H9 (cell line): ENCODE measurements around the gene MYO15A. TPM values are rescaled to one million over a fixed set of nuclear protein-coding genes. Genes with fewer than 3 reads are reported as not detected.

Experiments used
- DNase-seq: peaks from one replicate; pipeline ENCODE4 v3.0.0-alpha.2; 2017
- H2AFZ ChIP-seq: one replicate; pipeline ENCODE4 v1.6.1; 2013; ENCODE audit warnings: mild to moderate bottlenecking, low read length, control low read depth, moderate library complexity
- H2AK5ac ChIP-seq: 2 replicates; pipeline ENCODE4 v1.6.1; 2013; ENCODE audit warnings: low read length, control low read depth, mixed read lengths; ENCODE audit not compliant: insufficient read length
- H2BK120ac ChIP-seq: one replicate; pipeline ENCODE4 v1.6.1; 2013; ENCODE audit warnings: low read depth, mild to moderate bottlenecking, low read length, control low read depth, inconsistent platforms; ENCODE audit not compliant: poor library complexity, severe bottlenecking
- H2BK12ac ChIP-seq: 2 replicates; pipeline ENCODE4 v1.6.1; 2013; ENCODE audit warnings: low read length, control low read depth, mixed read lengths, low read depth; ENCODE audit not compliant: insufficient read length
- H2BK15ac ChIP-seq: 2 replicates; pipeline ENCODE4 v1.6.1; 2013; ENCODE audit warnings: low read depth, low read length, control low read depth
- H2BK20ac ChIP-seq: one replicate; pipeline ENCODE4 v1.6.1; 2013; ENCODE audit warnings: low read depth, mild to moderate bottlenecking, low read length, control low read depth, inconsistent platforms; ENCODE audit not compliant: poor library complexity, severe bottlenecking
- H2BK5ac ChIP-seq: 2 replicates; pipeline ENCODE4 v1.6.1; 2013; ENCODE audit warnings: low read length, control low read depth, mixed read lengths; ENCODE audit not compliant: insufficient read length
- H3K14ac ChIP-seq: 2 replicates; pipeline ENCODE4 v1.6.1; 2013; ENCODE audit warnings: low read length, control low read depth; ENCODE audit not compliant: insufficient read depth
- H3K18ac ChIP-seq: 2 replicates; pipeline ENCODE4 v1.6.1; 2013; ENCODE audit warnings: low read depth, mild to moderate bottlenecking, mixed read lengths, low read length, control low read depth; ENCODE audit not compliant: insufficient read length
- H3K23ac ChIP-seq: 2 replicates; pipeline ENCODE4 v1.6.1; 2013; ENCODE audit warnings: low read length, control low read depth, mixed read lengths, low read depth; ENCODE audit not compliant: insufficient read length
- H3K23me2 ChIP-seq: 2 replicates; pipeline ENCODE4 v1.6.1; 2013; ENCODE audit warnings: low read depth, mild to moderate bottlenecking, mixed read lengths, low read length, control low read depth; ENCODE audit not compliant: insufficient read length, poor library complexity, severe bottlenecking
- H3K27ac ChIP-seq: 2 replicates; pipeline ENCODE4 v1.5.1; 2013; ENCODE audit warnings: low read length, control low read depth, mixed read lengths, low read depth; ENCODE audit not compliant: insufficient read length
- H3K27me3 ChIP-seq: 2 replicates; pipeline ENCODE4 v1.6.1; 2013; ENCODE audit warnings: low read length, control low read depth, inconsistent platforms; ENCODE audit not compliant: insufficient read depth
- H3K4ac ChIP-seq: 2 replicates; pipeline ENCODE4 v1.6.1; 2013; ENCODE audit warnings: low read depth, mild to moderate bottlenecking, control low read depth, inconsistent platforms, low read length, moderate library complexity
- H3K4me1 ChIP-seq: 2 replicates; pipeline ENCODE4 v1.6.1; 2013; ENCODE audit warnings: low read length, control low read depth, inconsistent platforms; ENCODE audit not compliant: insufficient read depth
- H3K4me2 ChIP-seq: 2 replicates; pipeline ENCODE4 v1.6.1; 2013; ENCODE audit warnings: low read length, control low read depth, mixed read lengths; ENCODE audit not compliant: insufficient read length, insufficient read depth
- H3K56ac ChIP-seq: 2 replicates; pipeline ENCODE4 v1.6.1; 2013; ENCODE audit warnings: low read depth, mild to moderate bottlenecking, mixed read lengths, low read length, control low read depth; ENCODE audit not compliant: insufficient read length
- H3K79me1 ChIP-seq: 2 replicates; pipeline ENCODE4 v1.6.1; 2013; ENCODE audit warnings: low read depth, mild to moderate bottlenecking, moderate library complexity, low read length, control low read depth, inconsistent platforms; ENCODE audit not compliant: insufficient read depth, poor library complexity, severe bottlenecking
- H3K79me2 ChIP-seq: 2 replicates; pipeline ENCODE4 v1.6.1; 2013; ENCODE audit warnings: low read length, control low read depth, inconsistent platforms; ENCODE audit not compliant: insufficient read depth
- H3K9ac ChIP-seq: 2 replicates; pipeline ENCODE4 v1.6.1; 2013; ENCODE audit warnings: low read length, control low read depth, mixed read lengths; ENCODE audit not compliant: insufficient read length; ENCODE audit errors: extremely low read depth
- H3K9me3 ChIP-seq: one replicate; pipeline ENCODE4 v1.6.1; 2013; ENCODE audit warnings: low read depth, low read length, inconsistent platforms; ENCODE audit not compliant: control insufficient read depth
- H3T11ph ChIP-seq: one replicate; pipeline ENCODE4 v1.6.1; 2013; ENCODE audit warnings: mild to moderate bottlenecking, low read length, control low read depth, inconsistent platforms
- H4K20me1 ChIP-seq: one replicate; pipeline ENCODE4 v1.6.1; 2013; ENCODE audit not compliant: control insufficient read depth, insufficient read length, insufficient read depth
- H4K5ac ChIP-seq: 2 replicates; pipeline ENCODE4 v1.6.1; 2013; ENCODE audit warnings: low read depth, mild to moderate bottlenecking, mixed read lengths, low read length, control low read depth; ENCODE audit not compliant: insufficient read length
- H4K8ac ChIP-seq: replicated peaks from 2 replicates; pipeline ENCODE4 v1.6.1; 2013; ENCODE audit warnings: low read length, control low read depth, mixed read lengths, low read depth; ENCODE audit not compliant: insufficient read length
- H4K91ac ChIP-seq: 2 replicates; pipeline ENCODE4 v1.6.1; 2013; ENCODE audit warnings: low read depth, mild to moderate bottlenecking, moderate library complexity, mixed read lengths, low read length, control low read depth; ENCODE audit not compliant: insufficient read length
- H3K27ac Mint-ChIP-seq, 3 experiments: 2 replicates in 2 of 3; 3 replicates in 1 of 3; pipeline ENCODE4 v1.8.0; 2020 to 2021; ENCODE audit warnings: mixed read lengths in 3 of 3, mild to moderate bottlenecking in 1 of 3, moderate library complexity in 1 of 3
- H3K27me3 Mint-ChIP-seq: 2 replicates; pipeline ENCODE4 v1.8.0; 2021; ENCODE audit warnings: low read depth, mild to moderate bottlenecking, moderate library complexity, mixed read lengths
- H3K36me3 Mint-ChIP-seq, 3 experiments: 2 replicates in 2 of 3; 3 replicates in 1 of 3; pipeline ENCODE4 v1.8.0; 2020 to 2021; ENCODE audit warnings: low read depth in 3 of 3, mixed read lengths in 3 of 3; ENCODE audit not compliant: insufficient read depth in 1 of 3
- H3K4me1 Mint-ChIP-seq, 2 experiments: 2 replicates each; pipeline ENCODE4 v1.8.0; 2020; ENCODE audit warnings: mixed read lengths in 2 of 2
- H3K4me3 Mint-ChIP-seq, 2 experiments: 2 replicates in 1 of 2; 3 replicates in 1 of 2; pipeline ENCODE4 v1.8.0; 2020 to 2021; ENCODE audit warnings: mild to moderate bottlenecking in 2 of 2, mixed read lengths in 2 of 2, moderate library complexity in 1 of 2
- H3K9me3 Mint-ChIP-seq, 2 experiments: 2 replicates in 1 of 2; 3 replicates in 1 of 2; pipeline ENCODE4 v1.8.0; 2020; ENCODE audit warnings: mild to moderate bottlenecking in 2 of 2, mixed read lengths in 2 of 2, moderate library complexity in 1 of 2
- WGBS: extraction: QIAGEN DNeasy Blood & Tissue Kit; methylation state at CpG from one replicate; pipeline ENCODE4 v1.1.7; 2013; ENCODE audit warnings: missing lambda C conversion rate, low lambda C conversion rate, mixed read lengths; ENCODE audit not compliant: insufficient read length; ENCODE audit errors: extremely low coverage; 5-methylcytosine and 5-hydroxymethylcytosine counted together
- total RNA-seq: library from RNA; stranded (reverse); gene quantifications from 2 replicates; pipeline ENCODE4 v1.2.1, GENCODE V29; 2021
- TF ChIP-seq, protein P1 (sequence below): fragments of 200-600 bp; sonication (generic); conservative IDR thresholded peaks from 3 replicates; pipeline ENCODE4 v1.8.0; 2021; ENCODE audit warnings: antibody characterized with exemption, mild to moderate bottlenecking

The MYO15A gene
- total RNA-seq, 1 experiment from 2014 or later, result 2.5 TPM

DNA sequence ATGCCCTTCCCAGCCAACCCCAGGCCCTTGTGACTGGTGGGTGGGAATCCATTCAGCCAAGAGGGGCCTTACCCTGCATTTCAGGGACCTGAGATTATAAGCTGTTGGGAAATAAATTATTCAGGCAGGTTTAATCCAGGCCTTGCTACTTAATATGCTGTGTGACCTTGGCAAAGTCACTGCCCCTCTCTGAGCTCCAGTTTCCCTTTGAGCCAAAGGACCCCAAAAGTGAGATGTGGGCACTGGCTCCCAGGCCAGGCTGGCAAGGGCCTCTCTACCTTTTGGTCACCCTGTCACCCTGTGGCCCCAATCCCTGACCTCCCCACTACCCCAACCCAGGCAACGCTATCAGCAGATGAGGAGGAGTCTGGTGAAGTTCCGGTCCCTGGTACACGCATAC, 33.9 kb downstream of the MYO15A start:
- Histone ChIP-seq H3K23me2 (no peaks in the 10 kb centered on the region), H2BK20ac (no peak overlapping the region), H3K56ac (no peak overlapping the region), H2AFZ (no peak overlapping the region), H2BK120ac (no peak overlapping the region), H4K91ac (no peak overlapping the region), H3K79me1 (no peaks in the 10 kb centered on the region), H2BK15ac (no peak overlapping the region), H3K4me1 (peaks cover 3% of the 10 kb centered on the region; the same call in 1 of the 2 replicates), H3K14ac (no peak overlapping the region), H4K5ac (no peak overlapping the region), H3K27ac (no peak overlapping the region), H4K8ac (no peak overlapping the region), H3K23ac (no peak overlapping the region), H3K79me2 (no peaks in the 10 kb centered on the region), H3K27me3 (no peaks in the 10 kb centered on the region), H2BK5ac (no peak overlapping the region), H3K9ac (no peak overlapping the region), H2AK5ac (no peak overlapping the region), H3K18ac (no peak overlapping the region), H3K9me3 (no peaks in the 10 kb centered on the region), H3K4me2 (no peak overlapping the region), H3T11ph (no peak overlapping the region), H4K20me1 (no peaks in the 10 kb centered on the region), H2BK12ac (no peak overlapping the region), H3K4ac (no peak overlapping the region)
- Mint-ChIP-seq H3K36me3 (no peaks in the 10 kb centered on the region), H3K27ac (peak overlapping the region in 1 of 3 experiments; percentile 79; a peak in 2 of 7 replicates), H3K27me3 (peaks cover 11% of the 10 kb centered on the region), H3K4me3 (no peak overlapping the region), H3K9me3 (no peaks in the 10 kb centered on the region), H3K4me1 (peaks cover 9 to 20% of the 10 kb centered on the region in 2 experiments)
- TF ChIP-seq, protein P1, sequence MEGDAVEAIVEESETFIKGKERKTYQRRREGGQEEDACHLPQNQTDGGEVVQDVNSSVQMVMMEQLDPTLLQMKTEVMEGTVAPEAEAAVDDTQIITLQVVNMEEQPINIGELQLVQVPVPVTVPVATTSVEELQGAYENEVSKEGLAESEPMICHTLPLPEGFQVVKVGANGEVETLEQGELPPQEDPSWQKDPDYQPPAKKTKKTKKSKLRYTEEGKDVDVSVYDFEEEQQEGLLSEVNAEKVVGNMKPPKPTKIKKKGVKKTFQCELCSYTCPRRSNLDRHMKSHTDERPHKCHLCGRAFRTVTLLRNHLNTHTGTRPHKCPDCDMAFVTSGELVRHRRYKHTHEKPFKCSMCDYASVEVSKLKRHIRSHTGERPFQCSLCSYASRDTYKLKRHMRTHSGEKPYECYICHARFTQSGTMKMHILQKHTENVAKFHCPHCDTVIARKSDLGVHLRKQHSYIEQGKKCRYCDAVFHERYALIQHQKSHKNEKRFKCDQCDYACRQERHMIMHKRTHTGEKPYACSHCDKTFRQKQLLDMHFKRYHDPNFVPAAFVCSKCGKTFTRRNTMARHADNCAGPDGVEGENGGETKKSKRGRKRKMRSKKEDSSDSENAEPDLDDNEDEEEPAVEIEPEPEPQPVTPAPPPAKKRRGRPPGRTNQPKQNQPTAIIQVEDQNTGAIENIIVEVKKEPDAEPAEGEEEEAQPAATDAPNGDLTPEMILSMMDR, result no peak
- no CpG with 5 or more reads among the region's 3 CpGs for WGBS
- DNase-seq, result no peak
